B cell (primary cell): ENCODE data around the gene ACSL4. TPM values are rescaled to one million over a fixed set of nuclear protein-coding genes. Genes with fewer than 3 reads are reported as not detected.

Experiments
- ATAC-seq: fragments of 200-7000 bp; cut with Tn5 transposase; one replicate; pipeline ENCODE4 v1.10.0; 2021; ENCODE audit warnings: low read depth, mild to moderate bottlenecking, moderate number of reproducible peaks, moderate library complexity
- CTCF ChIA-PET: fragments of 350-600 bp; sonication (Branson Sonifier 250); formaldehyde crosslinking; loops from one replicate; lab custom pipeline; 2021; ENCODE audit warnings: antibody characterized with exemption, inconsistent platforms; lab: Charles Lee
- POLR2A ChIA-PET: fragments of 350-600 bp; sonication (Branson Sonifier 250); formaldehyde crosslinking; loops from one replicate; lab custom pipeline; 2021; ENCODE audit warnings: antibody characterized with exemption; lab: Charles Lee
- DNase-seq: peaks from one replicate; pipeline ENCODE4 v3.0.0; 2013
- H2AFZ ChIP-seq: 2 replicates; pipeline ENCODE4 v1.6.1; 2012; ENCODE audit warnings: mild to moderate bottlenecking, low read depth, low read length; ENCODE audit not compliant: insufficient read depth, poor library complexity, severe bottlenecking
- H3K27ac ChIP-seq, 2 donors: 1 replicate in 1 of 2; 2 replicates in 1 of 2; pipeline ENCODE4 v1.5.1; 2012 to 2013; ENCODE audit warnings: low read length in 2 of 2, mild to moderate bottlenecking in 2 of 2, moderate library complexity in 1 of 2
- H3K27me3 ChIP-seq, 4 experiments: fragments of 200-600 bp in 1 of 4; sonication (generic) in 1 of 4; replicated peaks in 1 of 4; 1 replicate in 2 of 4; 2 replicates in 2 of 4; pipeline versions ENCODE4 v1.6.1 to v1.7.0; 2013 to 2016; ENCODE audit warnings: low read length in 3 of 4, mild to moderate bottlenecking in 2 of 4, mixed read lengths in 1 of 4, moderate library complexity in 1 of 4; ENCODE audit not compliant: insufficient read depth in 4 of 4, control insufficient read depth in 3 of 4; ENCODE audit errors: control extremely low read depth in 1 of 4
- H3K36me3 ChIP-seq, 2 experiments: replicated peaks in 1 of 2; 1 replicate in 1 of 2; 2 replicates in 1 of 2; pipeline versions ENCODE4 v1.6.1 to v1.7.1; 2013; ENCODE audit warnings: low read length in 1 of 2; ENCODE audit not compliant: insufficient read depth in 2 of 2, control insufficient read depth in 1 of 2; ENCODE audit errors: control extremely low read depth in 1 of 2, extremely low read depth in 1 of 2
- H3K4me1 ChIP-seq, 2 donors: fragments of 200-600 bp in 1 of 2; sonication (generic) in 1 of 2; 1 replicate in 1 of 2; 2 replicates in 1 of 2; pipeline versions ENCODE4 v1.5.1 to v1.6.1; 2013 to 2017; ENCODE audit warnings: low read length in 2 of 2; ENCODE audit not compliant: control insufficient read depth in 2 of 2, insufficient read depth in 2 of 2
- H3K4me2 ChIP-seq: replicated peaks from 2 replicates; pipeline ENCODE3; 2012; ENCODE audit warnings: mild to moderate bottlenecking, low read depth, low read length; ENCODE audit not compliant: poor library complexity, severe bottlenecking
- H3K4me3 ChIP-seq, 5 experiments: fragments of 200-600 bp in 1 of 5; sonication (generic) in 1 of 5; 1 replicate in 3 of 5; 2 replicates in 2 of 5; pipeline versions ENCODE4 v1.5.1 to v1.7.0; 2011 to 2016; ENCODE audit warnings: low read length in 4 of 5, mild to moderate bottlenecking in 4 of 5, low read depth in 2 of 5, control low read depth in 1 of 5, moderate library complexity in 1 of 5; ENCODE audit not compliant: insufficient read depth in 1 of 5; ENCODE audit errors: control extremely low read depth in 1 of 5, extremely low read depth in 1 of 5
- H3K79me2 ChIP-seq: fragments of 200-600 bp; sonication (generic); one replicate; pipeline ENCODE4 v1.6.0; 2016; ENCODE audit warnings: low read length; ENCODE audit not compliant: control insufficient read depth, insufficient read depth
- H3K9ac ChIP-seq: fragments of 200-600 bp; sonication (generic); 2 replicates; pipeline ENCODE4 v1.6.1; 2017; ENCODE audit warnings: mild to moderate bottlenecking, low read length, moderate library complexity
- H3K9me3 ChIP-seq, 3 donors: one replicate each; pipeline versions ENCODE4 v1.6.1 to v1.7.1; 2013; ENCODE audit warnings: low read length in 2 of 3; ENCODE audit not compliant: control insufficient read depth in 2 of 3, insufficient read depth in 1 of 3; ENCODE audit errors: control extremely low read depth in 1 of 3
- H4K20me1 ChIP-seq: 2 replicates; pipeline ENCODE4 v1.6.0; 2012; ENCODE audit warnings: mild to moderate bottlenecking, low read length; ENCODE audit not compliant: insufficient read depth, control insufficient read depth, poor library complexity, severe bottlenecking
- H3K27ac Mint-ChIP-seq: one replicate; pipeline ENCODE4 v1.8.0; 2021; ENCODE audit warnings: mixed read lengths
- H3K27me3 Mint-ChIP-seq: one replicate; pipeline ENCODE4 v1.8.0; 2021; ENCODE audit warnings: mixed read lengths
- H3K4me1 Mint-ChIP-seq: one replicate; pipeline ENCODE4 v1.8.0; 2021; ENCODE audit warnings: mixed read lengths
- H3K4me3 Mint-ChIP-seq: one replicate; pipeline ENCODE4 v1.8.0; 2021; ENCODE audit warnings: mixed read lengths
- H3K9me3 Mint-ChIP-seq: one replicate; pipeline ENCODE4 v1.8.0; 2022; ENCODE audit warnings: mixed read lengths; ENCODE audit not compliant: insufficient read depth
- CTCF ChIP-seq: fragments of 200-600 bp; IDR thresholded peaks from one replicate; pipeline ENCODE4 v1.8.0; 2022; ENCODE audit warnings: antibody characterized with exemption, mild to moderate bottlenecking
- EZH2 ChIP-seq: IDR thresholded peaks from 2 replicates; pipeline ENCODE4 v1.6.1; 2012; ENCODE audit warnings: borderline replicate concordance, low read depth, mild to moderate bottlenecking, moderate library complexity, low read length; ENCODE audit not compliant: insufficient read depth, poor library complexity, severe bottlenecking
- WGBS: methylation state at CpG from one replicate; pipeline ENCODE4 v1.1.5; 2013; ENCODE audit warnings: missing lambda C conversion rate; ENCODE audit not compliant: insufficient coverage; 5-methylcytosine and 5-hydroxymethylcytosine counted together
- intact Hi-C: fragments of 100-400 bp; cut with micrococcal nuclease; formaldehyde crosslinking; loops from one replicate; pipeline ENCODE4 v1.10.0; 2022
- polyA plus RNA-seq: library from polyadenylated mRNA; depleted of rRNA; stranded (reverse); fragments of >200 nt; gene quantifications from 2 replicates; pipeline ENCODE4 v1.2.3, GENCODE V29; 2012
- total RNA-seq, 2 donors: library from RNA; stranded (reverse); fragments of 120-200 nt in 1 of 2; gene quantifications; 1 replicate in 1 of 2; 2 replicates in 1 of 2; pipeline versions ENCODE4 v1.2.3 to v1.2.4, GENCODE V29; 2013 to 2022

ACSL4 gene
- total and polyA plus RNA-seq, 2 donors (not counting 1 experiment from before 2014, with no cell fraction given), result 4.0 to 29.1 TPM

GRCh38 chrX:109691752-109692151 lies 41.3 kb downstream of the ACSL4 start:
- Histone ChIP-seq H3K9ac (no peak overlapping the region), H2AFZ (no peak overlapping the region), H3K27ac (no peak overlapping the region), H3K9me3 (no peaks in the 10 kb centered on the region), H3K79me2 (peaks cover 22% of the 10 kb centered on the region), H4K20me1 (peaks cover 3% of the 10 kb centered on the region), H3K4me3 (no peak overlapping the region), H3K4me2 (no peak overlapping the region), H3K27me3 (no peaks in the 10 kb centered on the region), H3K4me1 (no peaks in the 10 kb centered on the region), H3K36me3 (peaks cover 0 to 9% of the 10 kb centered on the region in 2 experiments)
- intact Hi-C loops, result no loop called here
- ChIA-PET CTCF (no interaction called here), POLR2A (no interaction called here)
- TF ChIP-seq EZH2 (no peak), CTCF (no peak)
- ATAC-seq (no peak), DNase-seq (no peak)
- no peak overlapping the region for H3K4me3 Mint-ChIP-seq
- peaks cover 13% of the 10 kb centered on the region for H3K4me1 Mint-ChIP-seq
- no CpG with 5 or more reads among the region's 2 CpGs for WGBS
- no peak overlapping the region for H3K27ac Mint-ChIP-seq
- H3K9me3 Mint-ChIP-seq, result no peaks in the 10 kb centered on the region
- no peaks in the 10 kb centered on the region for H3K27me3 Mint-ChIP-seq

DNA sequence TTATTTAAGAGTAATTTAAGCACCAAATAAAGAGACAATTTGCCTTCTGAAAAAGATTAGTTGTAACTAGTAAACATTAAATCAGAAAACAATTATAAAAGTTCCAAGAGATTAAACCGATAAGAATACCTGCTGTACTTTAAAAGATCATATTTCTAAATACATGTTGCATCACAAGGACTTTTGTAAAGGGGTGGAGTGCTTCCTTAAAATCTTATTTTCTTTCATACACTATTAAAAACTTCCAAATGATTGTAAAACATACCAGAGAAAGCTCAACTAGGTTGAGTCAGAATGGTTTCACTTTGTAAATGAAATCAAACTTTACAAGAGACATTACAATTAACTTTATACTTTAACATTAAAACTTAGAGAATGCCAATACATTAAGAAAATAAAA lies 41.8 kb downstream of the ACSL4 start:
- no peak overlapping the region for H3K4me2 ChIP-seq
- intact Hi-C loops, result no loop called here
- ATAC-seq (no peak), DNase-seq (no peak)
- no peaks in the 10 kb centered on the region for H3K4me1 ChIP-seq
- no peak overlapping the region for H3K27ac ChIP-seq
- no peaks in the 10 kb centered on the region for H3K27me3 ChIP-seq
- Mint-ChIP-seq H3K4me3 (no peak overlapping the region), H3K9me3 (no peaks in the 10 kb centered on the region), H3K4me1 (peaks cover 10% of the 10 kb centered on the region), H3K27me3 (no peaks in the 10 kb centered on the region), H3K27ac (no peak overlapping the region)
- WGBS, result no CpG with 5 or more reads among the region's 1 CpG
- no peak overlapping the region for H3K9ac ChIP-seq
- ChIA-PET CTCF (no interaction called here), POLR2A (no interaction called here)
- peaks cover 21% of the 10 kb centered on the region for H3K79me2 ChIP-seq
- no peak for TF ChIP-seq EZH2
- TF ChIP-seq CTCF, result no peak
- H2AFZ ChIP-seq, result no peak overlapping the region
- peaks cover 4% of the 10 kb centered on the region for H4K20me1 ChIP-seq
- peaks cover 0 to 7% of the 10 kb centered on the region in 2 experiments for H3K36me3 ChIP-seq
- H3K4me3 ChIP-seq, result no peak overlapping the region
- H3K9me3 ChIP-seq, result no peaks in the 10 kb centered on the region
